SK-N-SH treated with all-trans-retinoic acid at 6 μM for 48 hours (cell line): Measurements from ENCODE around the gene PRRG2.

Source experiments
- ATAC-seq: fragments of 200-7000 bp; cut with Tn5 transposase; 3 replicates; pipeline ENCODE4 v1.9.1; 2020; ENCODE audit warnings: mild to moderate bottlenecking, moderate library complexity
- ARNTL ChIP-seq: fragments of 450-650 bp; formaldehyde crosslinking; IDR thresholded peaks from 2 replicates; pipeline ENCODE4 v1.5.0; 2020; ENCODE audit warnings: low read depth, mild to moderate bottlenecking, moderate library complexity, borderline replicate concordance
- BACH2 ChIP-seq: fragments of 250-450 bp; sonication (Bioruptor Pico); IDR thresholded peaks from 2 replicates; pipeline ENCODE4 v1.9.0; 2021; ENCODE audit warnings: mild to moderate bottlenecking, borderline replicate concordance
- CREB5 ChIP-seq: fragments of 250-450 bp; sonication (Bioruptor Pico); IDR thresholded peaks from 2 replicates; pipeline ENCODE4 v1.5.1; 2020; ENCODE audit warnings: low read depth, mild to moderate bottlenecking, moderate library complexity
- CSDC2 ChIP-seq: fragments of 250-450 bp; sonication (Bioruptor Pico); IDR thresholded peaks from 2 replicates; pipeline ENCODE4 v1.5.0; 2020; ENCODE audit warnings: mild to moderate bottlenecking, moderate library complexity
- CSRNP3 ChIP-seq: fragments of 250-450 bp; sonication (Bioruptor Pico); IDR thresholded peaks from 2 replicates; pipeline ENCODE4 v1.5.1; 2021; ENCODE audit warnings: mild to moderate bottlenecking, moderate library complexity
- GLIS3 ChIP-seq: fragments of 250-450 bp; sonication (Bioruptor Pico); IDR thresholded peaks from 2 replicates; pipeline ENCODE4 v1.5.0; 2020; ENCODE audit warnings: mild to moderate bottlenecking, moderate library complexity
- ISL1 ChIP-seq: fragments of 250-450 bp; sonication (Bioruptor Pico); IDR thresholded peaks from 2 replicates; pipeline ENCODE4 v2.1.2; 2022; ENCODE audit warnings: mild to moderate bottlenecking, moderate library complexity
- OSR1 ChIP-seq: fragments of 250-450 bp; sonication (Bioruptor Pico); IDR thresholded peaks from 2 replicates; pipeline ENCODE4 v1.8.0; 2022; ENCODE audit warnings: moderate library complexity, mild to moderate bottlenecking, inconsistent platforms
- POU6F1 ChIP-seq: fragments of 250-450 bp; sonication (Bioruptor Pico); IDR thresholded peaks from 2 replicates; pipeline ENCODE4 v1.8.0; 2021; ENCODE audit warnings: low read depth, mild to moderate bottlenecking, moderate library complexity, borderline replicate concordance
- PPARA ChIP-seq: fragments of 250-450 bp; sonication (Bioruptor Pico); IDR thresholded peaks from 2 replicates; pipeline ENCODE4 v1.5.0; 2020; ENCODE audit warnings: mild to moderate bottlenecking, borderline replicate concordance
- RARB ChIP-seq: fragments of 250-450 bp; sonication (Bioruptor Pico); IDR thresholded peaks from 2 replicates; pipeline ENCODE4 v1.8.0; 2021; ENCODE audit warnings: mild to moderate bottlenecking, moderate library complexity
- SNAI2 ChIP-seq: fragments of 250-450 bp; sonication (Bioruptor Pico); IDR thresholded peaks from 2 replicates; pipeline ENCODE4 v1.5.0; 2020; ENCODE audit warnings: mild to moderate bottlenecking, moderate library complexity
- TCF4 ChIP-seq: fragments of 250-450 bp; sonication (Bioruptor Pico); IDR thresholded peaks from 2 replicates; pipeline ENCODE4 v1.8.0; 2021; ENCODE audit warnings: mild to moderate bottlenecking, moderate library complexity, borderline replicate concordance
- TOX ChIP-seq: fragments of 250-450 bp; sonication (Bioruptor Pico); IDR thresholded peaks from 2 replicates; pipeline ENCODE4 v1.8.0; 2021; ENCODE audit warnings: mild to moderate bottlenecking, moderate library complexity, borderline replicate concordance
- TSHZ2 ChIP-seq: fragments of 250-450 bp; sonication (Bioruptor Pico); IDR thresholded peaks from 2 replicates; pipeline ENCODE4 v1.5.0; 2020; ENCODE audit warnings: mild to moderate bottlenecking, moderate library complexity
- ZC3H10 ChIP-seq: fragments of 250-450 bp; sonication (Bioruptor Pico); IDR thresholded peaks from 2 replicates; pipeline ENCODE4 v1.5.1; 2021; ENCODE audit warnings: mild to moderate bottlenecking, moderate library complexity
- ZFP3 ChIP-seq: fragments of 250-450 bp; sonication (Bioruptor Pico); IDR thresholded peaks from 2 replicates; pipeline ENCODE4 v1.5.0; 2020; ENCODE audit warnings: mild to moderate bottlenecking, moderate library complexity
- ZFP30 ChIP-seq: fragments of 450-650 bp; formaldehyde crosslinking; IDR thresholded peaks from 2 replicates; pipeline ENCODE4 v1.5.0; 2022; ENCODE audit warnings: mild to moderate bottlenecking, moderate library complexity
- ZNF565 ChIP-seq: fragments of 450-650 bp; formaldehyde crosslinking; conservative IDR thresholded peaks from 2 replicates; pipeline ENCODE4 v1.5.0; 2020; ENCODE audit warnings: low read depth, mild to moderate bottlenecking, moderate library complexity
- ZNF70 ChIP-seq: fragments of 450-650 bp; formaldehyde crosslinking; IDR thresholded peaks from 2 replicates; pipeline ENCODE4 v1.5.0; 2020; ENCODE audit warnings: mild to moderate bottlenecking, moderate library complexity
- ZNF8 ChIP-seq: fragments of 450-650 bp; formaldehyde crosslinking; IDR thresholded peaks from 2 replicates; pipeline ENCODE4 v1.5.0; 2020; ENCODE audit warnings: mild to moderate bottlenecking, moderate library complexity
- TF ChIP-seq, protein P1 (sequence below): fragments of 250-450 bp; sonication (Bioruptor Pico); IDR thresholded peaks from 2 replicates; pipeline ENCODE4 v1.8.0; 2020; ENCODE audit warnings: mild to moderate bottlenecking, moderate library complexity, borderline replicate concordance

PRRG2 gene

DNA sequence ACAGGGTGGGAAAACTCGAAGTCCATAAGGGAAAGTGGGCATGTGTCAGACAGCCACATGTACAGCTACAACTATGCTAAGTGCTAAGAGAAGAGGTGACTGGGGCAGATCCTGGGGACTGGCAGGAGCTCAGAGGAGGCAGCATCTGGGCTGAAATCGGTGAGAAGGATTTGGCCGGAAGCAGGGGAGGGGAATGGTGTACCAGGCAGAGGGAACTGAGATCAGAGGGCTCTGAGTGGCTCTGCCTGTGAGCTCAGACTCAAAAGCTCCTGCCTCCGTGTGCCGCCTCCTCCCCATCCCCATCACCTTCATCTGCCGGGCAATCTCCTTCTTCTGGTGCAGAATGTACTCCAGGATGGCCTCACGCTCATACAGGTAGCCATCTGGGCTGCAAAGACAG lies 22.5 kb upstream of the PRRG2 start:
- no peak for TF ChIP-seq ZFP30 (CRISPR knock-in tag)
- no peak for TF ChIP-seq GLIS3 (CRISPR knock-in tag)
- no peak for TF ChIP-seq TSHZ2
- TF ChIP-seq, protein P1, sequence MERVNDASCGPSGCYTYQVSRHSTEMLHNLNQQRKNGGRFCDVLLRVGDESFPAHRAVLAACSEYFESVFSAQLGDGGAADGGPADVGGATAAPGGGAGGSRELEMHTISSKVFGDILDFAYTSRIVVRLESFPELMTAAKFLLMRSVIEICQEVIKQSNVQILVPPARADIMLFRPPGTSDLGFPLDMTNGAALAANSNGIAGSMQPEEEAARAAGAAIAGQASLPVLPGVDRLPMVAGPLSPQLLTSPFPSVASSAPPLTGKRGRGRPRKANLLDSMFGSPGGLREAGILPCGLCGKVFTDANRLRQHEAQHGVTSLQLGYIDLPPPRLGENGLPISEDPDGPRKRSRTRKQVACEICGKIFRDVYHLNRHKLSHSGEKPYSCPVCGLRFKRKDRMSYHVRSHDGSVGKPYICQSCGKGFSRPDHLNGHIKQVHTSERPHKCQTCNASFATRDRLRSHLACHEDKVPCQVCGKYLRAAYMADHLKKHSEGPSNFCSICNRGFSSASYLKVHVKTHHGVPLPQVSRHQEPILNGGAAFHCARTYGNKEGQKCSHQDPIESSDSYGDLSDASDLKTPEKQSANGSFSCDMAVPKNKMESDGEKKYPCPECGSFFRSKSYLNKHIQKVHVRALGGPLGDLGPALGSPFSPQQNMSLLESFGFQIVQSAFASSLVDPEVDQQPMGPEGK (CRISPR knock-in tag), result no peak
- no peak for TF ChIP-seq CSDC2 (CRISPR knock-in tag)
- no peak for TF ChIP-seq ZNF70 (CRISPR knock-in tag)
- TF ChIP-seq ZC3H10 (CRISPR knock-in tag), result no peak
- TF ChIP-seq ZNF8, result no peak
- TF ChIP-seq PPARA (CRISPR knock-in tag), result no peak
- TF ChIP-seq TOX (CRISPR knock-in tag), result no peak
- TF ChIP-seq BACH2, result no peak
- no peak for TF ChIP-seq ARNTL (CRISPR knock-in tag)
- TF ChIP-seq ZNF565, result no peak
- TF ChIP-seq OSR1 (CRISPR knock-in tag), result no peak
- TF ChIP-seq CSRNP3 (CRISPR knock-in tag), result no peak
- no peak for TF ChIP-seq RARB (CRISPR knock-in tag)
- TF ChIP-seq SNAI2 (CRISPR knock-in tag), result no peak
- TF ChIP-seq POU6F1, result no peak
- TF ChIP-seq CREB5, result no peak
- TF ChIP-seq ZFP3, result no peak
- no peak for ATAC-seq

DNA sequence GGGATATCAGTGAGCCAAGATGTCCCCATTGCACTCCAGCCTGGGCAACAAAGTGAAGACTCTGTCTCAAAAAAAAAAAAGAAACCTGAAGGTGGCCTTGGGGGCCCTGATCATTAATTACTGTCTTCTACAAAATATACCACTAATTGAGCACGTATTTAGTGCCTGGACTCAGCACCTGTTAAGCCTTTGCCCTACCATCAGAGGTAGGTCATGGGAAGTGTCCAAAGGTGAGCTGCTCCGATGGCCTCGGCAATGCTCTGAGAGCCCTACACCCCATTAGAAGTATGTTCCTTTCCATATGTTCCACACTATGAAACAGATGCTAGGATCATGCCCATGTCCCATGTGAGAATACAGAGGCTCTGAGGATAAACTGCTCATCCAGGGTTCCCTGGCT lies 21.7 kb upstream of the PRRG2 start:
- ATAC-seq, result no peak
- TF ChIP-seq ZFP3 (no peak), BACH2 (no peak), SNAI2 (CRISPR knock-in tag) (no peak), CSDC2 (CRISPR knock-in tag) (no peak), POU6F1 (no peak), ZNF565 (no peak), ZFP30 (CRISPR knock-in tag) (no peak), RARB (CRISPR knock-in tag) (no peak), TCF4 (CRISPR knock-in tag) (no peak), ZC3H10 (CRISPR knock-in tag) (no peak), ISL1 (no peak), PPARA (CRISPR knock-in tag) (no peak), ZNF70 (CRISPR knock-in tag) (no peak), OSR1 (CRISPR knock-in tag) (no peak)
- TF ChIP-seq, protein P1 (CRISPR knock-in tag), result no peak
